ENCODE measurements around the gene TNFRSF4.

Gene TNFRSF4

GRCh38 chr1:1216770-1217620 lies 3.0 kb upstream of the TNFRSF4 start:
- no peak for DNase-seq

GRCh38 chr1:1215881-1216605 lies 2.1 kb upstream of the TNFRSF4 start:
- DNase-seq: no peak

- no peak for DNase-seq
Measured at GRCh38 chr1:1215080-1215676, 1.2 kb upstream of the TNFRSF4 start.

GRCh38 chr1:1212780-1213344 lies 1.1 kb downstream of the TNFRSF4 start:
- peak in 1 of 2 donors; percentile 54 for DNase-seq

- no peak for DNase-seq
Measured at GRCh38 chr1:1211541-1212441, 2.2 kb downstream of the TNFRSF4 start.

- DNase-seq: no peak
Measured at GRCh38 chr1:1210726-1211540, 3.0 kb downstream of the TNFRSF4 start.

- DNase-seq: peak; percentile 16 to 41
Measured at GRCh38 chr1:1208713-1209433, 5.1 kb downstream of the TNFRSF4 start.

- DNase-seq: no peak
Measured at GRCh38 chr1:1207571-1207892, 6.4 kb downstream of the TNFRSF4 start.

- DNase-seq: no peak
Measured at GRCh38 chr1:1206966-1207531, 6.9 kb downstream of the TNFRSF4 start.

- DNase-seq: no peak
Measured at GRCh38 chr1:1206376-1206965, 7.5 kb downstream of the TNFRSF4 start, which contains the start of gene TNFRSF18. TSS of gene TNFRSF18 (minus strand) at chr1:1206592. CDS start at chr1:1206571, 21 bp downstream.

GRCh38 chr1:1205769-1206375 lies 8.1 kb downstream of the TNFRSF4 start:
- DNase-seq: peak in 1 of 2 donors; percentile 23

GRCh38 chr1:1204998-1205768 lies 8.8 kb downstream of the TNFRSF4 start:
- no peak for DNase-seq

- no peak for DNase-seq
Measured at GRCh38 chr1:1204425-1204920, 9.5 kb downstream of the TNFRSF4 start.

- DNase-seq: no peak
Measured at GRCh38 chr1:1203561-1204424, 10.2 kb downstream of the TNFRSF4 start.

GRCh38 chr1:1202831-1203560 lies 11.0 kb downstream of the TNFRSF4 start:
- no peak for DNase-seq
